Spleen (tissue), 7 donors: ENCODE measurements around the gene ZBED5.

Experiments
- CTCF ChIP-seq, 11 experiments: fragments of 200-600 bp in 7 of 11; fragments of 450-650 bp in 4 of 11; sonication (generic) in 4 of 11; IDR thresholded peaks in 8 of 11; conservative IDR thresholded peaks in 3 of 11; 1 replicate in 7 of 11; 2 replicates in 4 of 11; pipeline versions ENCODE4 v1.4.0 to v1.8.0; 2016 to 2021; ENCODE audit warnings: antibody characterized with exemption in 11 of 11, inconsistent platforms in 4 of 11, mild to moderate bottlenecking in 1 of 11
- POLR2AphosphoS5 ChIP-seq, 3 donors: sonication (generic); formaldehyde crosslinking; IDR thresholded peaks; one replicate each; pipeline ENCODE4 v1.5.1; 2017; ENCODE audit warnings: antibody characterized with exemption in 3 of 3
- donor health status: DM: no; HTN: no; CAD: no; lungs with moderate emphysema.
- donor health status: DM: no; HTN: no; CAD: no.
- donor health status: DM: no; HTN: no; CAD: no.

- peak in 1 of 11 experiments; percentile 9 for TF ChIP-seq CTCF (IDR thresholded peaks at IDR 0.05 in 8 of 11, conservative IDR thresholded peaks at IDR 0.05 in 3 of 11)
- TF ChIP-seq POLR2AphosphoS5 (IDR thresholded peaks at IDR 0.05), result peak; percentile 20 to 68 (median 43)
Measured at GRCh38 chr11:10807493-10808234, 50.2 kb downstream of the ZBED5 start.
